ENCODE measurements around the gene TMOD1.

- no peak for TF ChIP-seq CTCF (IDR thresholded peaks at IDR 0.05; ENCODE audit: low read length)
- no peak for TF ChIP-seq EZH2 (IDR thresholded peaks at IDR 0.05; ENCODE audit: borderline replicate concordance, low read length)
Observed at GRCh38 chr9:97504381-97505216, 3.1 kb downstream of the TMOD1 start.
